H9 (cell line): ENCODE measurements around the gene RNF183. TPM values are rescaled to one million over a fixed set of nuclear protein-coding genes. Genes with fewer than 3 reads are reported as not detected.

Source experiments
- DNase-seq: peaks from one replicate; pipeline ENCODE4 v3.0.0-alpha.2; 2017
- H2AFZ ChIP-seq: one replicate; pipeline ENCODE4 v1.6.1; 2013; ENCODE audit warnings: mild to moderate bottlenecking, low read length, control low read depth, moderate library complexity
- H2AK5ac ChIP-seq: 2 replicates; pipeline ENCODE4 v1.6.1; 2013; ENCODE audit warnings: low read length, control low read depth, mixed read lengths; ENCODE audit not compliant: insufficient read length
- H2BK120ac ChIP-seq: one replicate; pipeline ENCODE4 v1.6.1; 2013; ENCODE audit warnings: low read depth, mild to moderate bottlenecking, low read length, control low read depth, inconsistent platforms; ENCODE audit not compliant: poor library complexity, severe bottlenecking
- H2BK12ac ChIP-seq: 2 replicates; pipeline ENCODE4 v1.6.1; 2013; ENCODE audit warnings: low read length, control low read depth, mixed read lengths, low read depth; ENCODE audit not compliant: insufficient read length
- H2BK15ac ChIP-seq: 2 replicates; pipeline ENCODE4 v1.6.1; 2013; ENCODE audit warnings: low read depth, low read length, control low read depth
- H2BK20ac ChIP-seq: one replicate; pipeline ENCODE4 v1.6.1; 2013; ENCODE audit warnings: low read depth, mild to moderate bottlenecking, low read length, control low read depth, inconsistent platforms; ENCODE audit not compliant: poor library complexity, severe bottlenecking
- H2BK5ac ChIP-seq: 2 replicates; pipeline ENCODE4 v1.6.1; 2013; ENCODE audit warnings: low read length, control low read depth, mixed read lengths; ENCODE audit not compliant: insufficient read length
- H3K14ac ChIP-seq: 2 replicates; pipeline ENCODE4 v1.6.1; 2013; ENCODE audit warnings: low read length, control low read depth; ENCODE audit not compliant: insufficient read depth
- H3K18ac ChIP-seq: 2 replicates; pipeline ENCODE4 v1.6.1; 2013; ENCODE audit warnings: low read depth, mild to moderate bottlenecking, mixed read lengths, low read length, control low read depth; ENCODE audit not compliant: insufficient read length
- H3K23ac ChIP-seq: 2 replicates; pipeline ENCODE4 v1.6.1; 2013; ENCODE audit warnings: low read length, control low read depth, mixed read lengths, low read depth; ENCODE audit not compliant: insufficient read length
- H3K23me2 ChIP-seq: 2 replicates; pipeline ENCODE4 v1.6.1; 2013; ENCODE audit warnings: low read depth, mild to moderate bottlenecking, mixed read lengths, low read length, control low read depth; ENCODE audit not compliant: insufficient read length, poor library complexity, severe bottlenecking
- H3K27ac ChIP-seq: 2 replicates; pipeline ENCODE4 v1.5.1; 2013; ENCODE audit warnings: low read length, control low read depth, mixed read lengths, low read depth; ENCODE audit not compliant: insufficient read length
- H3K27me3 ChIP-seq: 2 replicates; pipeline ENCODE4 v1.6.1; 2013; ENCODE audit warnings: low read length, control low read depth, inconsistent platforms; ENCODE audit not compliant: insufficient read depth
- H3K4ac ChIP-seq: 2 replicates; pipeline ENCODE4 v1.6.1; 2013; ENCODE audit warnings: low read depth, mild to moderate bottlenecking, control low read depth, inconsistent platforms, low read length, moderate library complexity
- H3K4me1 ChIP-seq: 2 replicates; pipeline ENCODE4 v1.6.1; 2013; ENCODE audit warnings: low read length, control low read depth, inconsistent platforms; ENCODE audit not compliant: insufficient read depth
- H3K4me2 ChIP-seq: 2 replicates; pipeline ENCODE4 v1.6.1; 2013; ENCODE audit warnings: low read length, control low read depth, mixed read lengths; ENCODE audit not compliant: insufficient read length, insufficient read depth
- H3K56ac ChIP-seq: 2 replicates; pipeline ENCODE4 v1.6.1; 2013; ENCODE audit warnings: low read depth, mild to moderate bottlenecking, mixed read lengths, low read length, control low read depth; ENCODE audit not compliant: insufficient read length
- H3K79me1 ChIP-seq: 2 replicates; pipeline ENCODE4 v1.6.1; 2013; ENCODE audit warnings: low read depth, mild to moderate bottlenecking, moderate library complexity, low read length, control low read depth, inconsistent platforms; ENCODE audit not compliant: insufficient read depth, poor library complexity, severe bottlenecking
- H3K79me2 ChIP-seq: 2 replicates; pipeline ENCODE4 v1.6.1; 2013; ENCODE audit warnings: low read length, control low read depth, inconsistent platforms; ENCODE audit not compliant: insufficient read depth
- H3K9ac ChIP-seq: 2 replicates; pipeline ENCODE4 v1.6.1; 2013; ENCODE audit warnings: low read length, control low read depth, mixed read lengths; ENCODE audit not compliant: insufficient read length; ENCODE audit errors: extremely low read depth
- H3K9me3 ChIP-seq: one replicate; pipeline ENCODE4 v1.6.1; 2013; ENCODE audit warnings: low read depth, low read length, inconsistent platforms; ENCODE audit not compliant: control insufficient read depth
- H3T11ph ChIP-seq: one replicate; pipeline ENCODE4 v1.6.1; 2013; ENCODE audit warnings: mild to moderate bottlenecking, low read length, control low read depth, inconsistent platforms
- H4K20me1 ChIP-seq: one replicate; pipeline ENCODE4 v1.6.1; 2013; ENCODE audit not compliant: control insufficient read depth, insufficient read length, insufficient read depth
- H4K5ac ChIP-seq: 2 replicates; pipeline ENCODE4 v1.6.1; 2013; ENCODE audit warnings: low read depth, mild to moderate bottlenecking, mixed read lengths, low read length, control low read depth; ENCODE audit not compliant: insufficient read length
- H4K8ac ChIP-seq: replicated peaks from 2 replicates; pipeline ENCODE4 v1.6.1; 2013; ENCODE audit warnings: low read length, control low read depth, mixed read lengths, low read depth; ENCODE audit not compliant: insufficient read length
- H4K91ac ChIP-seq: 2 replicates; pipeline ENCODE4 v1.6.1; 2013; ENCODE audit warnings: low read depth, mild to moderate bottlenecking, moderate library complexity, mixed read lengths, low read length, control low read depth; ENCODE audit not compliant: insufficient read length
- H3K27ac Mint-ChIP-seq, 3 experiments: 2 replicates in 2 of 3; 3 replicates in 1 of 3; pipeline ENCODE4 v1.8.0; 2020 to 2021; ENCODE audit warnings: mixed read lengths in 3 of 3, mild to moderate bottlenecking in 1 of 3, moderate library complexity in 1 of 3
- H3K27me3 Mint-ChIP-seq: 2 replicates; pipeline ENCODE4 v1.8.0; 2021; ENCODE audit warnings: low read depth, mild to moderate bottlenecking, moderate library complexity, mixed read lengths
- H3K36me3 Mint-ChIP-seq, 3 experiments: 2 replicates in 2 of 3; 3 replicates in 1 of 3; pipeline ENCODE4 v1.8.0; 2020 to 2021; ENCODE audit warnings: low read depth in 3 of 3, mixed read lengths in 3 of 3; ENCODE audit not compliant: insufficient read depth in 1 of 3
- H3K4me1 Mint-ChIP-seq, 2 experiments: 2 replicates each; pipeline ENCODE4 v1.8.0; 2020; ENCODE audit warnings: mixed read lengths in 2 of 2
- H3K4me3 Mint-ChIP-seq, 2 experiments: 2 replicates in 1 of 2; 3 replicates in 1 of 2; pipeline ENCODE4 v1.8.0; 2020 to 2021; ENCODE audit warnings: mild to moderate bottlenecking in 2 of 2, mixed read lengths in 2 of 2, moderate library complexity in 1 of 2
- H3K9me3 Mint-ChIP-seq, 2 experiments: 2 replicates in 1 of 2; 3 replicates in 1 of 2; pipeline ENCODE4 v1.8.0; 2020; ENCODE audit warnings: mild to moderate bottlenecking in 2 of 2, mixed read lengths in 2 of 2, moderate library complexity in 1 of 2
- CTCF ChIP-seq: fragments of 200-600 bp; sonication (generic); conservative IDR thresholded peaks from 3 replicates; pipeline ENCODE4 v1.8.0; 2021; ENCODE audit warnings: antibody characterized with exemption, mild to moderate bottlenecking
- WGBS: extraction: QIAGEN DNeasy Blood & Tissue Kit; methylation state at CpG from one replicate; pipeline ENCODE4 v1.1.7; 2013; ENCODE audit warnings: missing lambda C conversion rate, low lambda C conversion rate, mixed read lengths; ENCODE audit not compliant: insufficient read length; ENCODE audit errors: extremely low coverage; 5-methylcytosine and 5-hydroxymethylcytosine counted together
- total RNA-seq: library from RNA; stranded (reverse); gene quantifications from 2 replicates; pipeline ENCODE4 v1.2.1, GENCODE V29; 2021

RNF183 gene
- total RNA-seq, 1 experiment from 2014 or later = 0.33 TPM

GRCh38 chr9:113255438-113255837 lies 47.7 kb downstream of the RNF183 start:
- Mint-ChIP-seq H3K27ac (no peak overlapping the region; a peak in 1 of 7 replicates), H3K4me1 (no peaks in the 10 kb centered on the region), H3K4me3 (no peak overlapping the region), H3K36me3 (peaks cover 11 to 25% (median 24%) of the 10 kb centered on the region in 3 experiments; a peak in 6 of 7 replicates), H3K9me3 (0 out of 5 replicates have a peak, but pooled peaks cover 0 to 1% of the 10 kb centered on the region in 2 experiments), H3K27me3 (no peaks in the 10 kb centered on the region)
- no peak overlapping the region for H2BK15ac ChIP-seq
- H3K4ac ChIP-seq = no peak overlapping the region
- H3K9me3 ChIP-seq = no peaks in the 10 kb centered on the region
- no peak overlapping the region for H2BK12ac ChIP-seq
- no peaks in the 10 kb centered on the region for H3K23me2 ChIP-seq
- no peak overlapping the region for H4K91ac ChIP-seq
- H3T11ph ChIP-seq = no peak overlapping the region
- no CpG with 5 or more reads among the region's 6 CpGs for WGBS
- H3K4me2 ChIP-seq = no peak overlapping the region
- H3K27me3 ChIP-seq = no peaks in the 10 kb centered on the region
- H3K23ac ChIP-seq = no peak overlapping the region
- no peak overlapping the region for H2BK5ac ChIP-seq
- H3K79me2 ChIP-seq = no peaks in the 10 kb centered on the region
- no peak for DNase-seq
- H2AFZ ChIP-seq = no peak overlapping the region
- H3K27ac ChIP-seq = no peak overlapping the region
- no peak overlapping the region for H3K18ac ChIP-seq
- H2BK120ac ChIP-seq = no peak overlapping the region
- H2AK5ac ChIP-seq = no peak overlapping the region
- no peak overlapping the region for H4K8ac ChIP-seq
- TF ChIP-seq CTCF = no peak
- H4K20me1 ChIP-seq = no peaks in the 10 kb centered on the region
- no peak overlapping the region for H4K5ac ChIP-seq
- H3K56ac ChIP-seq = no peak overlapping the region
- H3K4me1 ChIP-seq = no peaks in the 10 kb centered on the region
- no peak overlapping the region for H2BK20ac ChIP-seq
- no peaks in the 10 kb centered on the region for H3K79me1 ChIP-seq
- no peak overlapping the region for H3K14ac ChIP-seq
- no peak overlapping the region for H3K9ac ChIP-seq
